GM12874 (cell line): ENCODE measurements around the gene DOCK1.

ENCODE experiments used
- TF ChIP-seq, protein P1 (sequence below): IDR thresholded peaks from 2 replicates; pipeline ENCODE4 v1.5.1; 2011; ENCODE audit warnings: low read depth, mild to moderate bottlenecking, control low read depth, low read length, moderate library complexity; ENCODE audit not compliant: insufficient read depth

The DOCK1 gene

GRCh38 chr10:127228195-127228787 lies 323.1 kb downstream of the DOCK1 start:
- TF ChIP-seq, protein P1, sequence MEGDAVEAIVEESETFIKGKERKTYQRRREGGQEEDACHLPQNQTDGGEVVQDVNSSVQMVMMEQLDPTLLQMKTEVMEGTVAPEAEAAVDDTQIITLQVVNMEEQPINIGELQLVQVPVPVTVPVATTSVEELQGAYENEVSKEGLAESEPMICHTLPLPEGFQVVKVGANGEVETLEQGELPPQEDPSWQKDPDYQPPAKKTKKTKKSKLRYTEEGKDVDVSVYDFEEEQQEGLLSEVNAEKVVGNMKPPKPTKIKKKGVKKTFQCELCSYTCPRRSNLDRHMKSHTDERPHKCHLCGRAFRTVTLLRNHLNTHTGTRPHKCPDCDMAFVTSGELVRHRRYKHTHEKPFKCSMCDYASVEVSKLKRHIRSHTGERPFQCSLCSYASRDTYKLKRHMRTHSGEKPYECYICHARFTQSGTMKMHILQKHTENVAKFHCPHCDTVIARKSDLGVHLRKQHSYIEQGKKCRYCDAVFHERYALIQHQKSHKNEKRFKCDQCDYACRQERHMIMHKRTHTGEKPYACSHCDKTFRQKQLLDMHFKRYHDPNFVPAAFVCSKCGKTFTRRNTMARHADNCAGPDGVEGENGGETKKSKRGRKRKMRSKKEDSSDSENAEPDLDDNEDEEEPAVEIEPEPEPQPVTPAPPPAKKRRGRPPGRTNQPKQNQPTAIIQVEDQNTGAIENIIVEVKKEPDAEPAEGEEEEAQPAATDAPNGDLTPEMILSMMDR, result no peak

- TF ChIP-seq, protein P1, result no peak
Measured at GRCh38 chr10:127234306-127234800, 329.1 kb downstream of the DOCK1 start.

GRCh38 chr10:127236266-127236665 lies 331.0 kb downstream of the DOCK1 start:
- TF ChIP-seq, protein P1, result no peak

DNA sequence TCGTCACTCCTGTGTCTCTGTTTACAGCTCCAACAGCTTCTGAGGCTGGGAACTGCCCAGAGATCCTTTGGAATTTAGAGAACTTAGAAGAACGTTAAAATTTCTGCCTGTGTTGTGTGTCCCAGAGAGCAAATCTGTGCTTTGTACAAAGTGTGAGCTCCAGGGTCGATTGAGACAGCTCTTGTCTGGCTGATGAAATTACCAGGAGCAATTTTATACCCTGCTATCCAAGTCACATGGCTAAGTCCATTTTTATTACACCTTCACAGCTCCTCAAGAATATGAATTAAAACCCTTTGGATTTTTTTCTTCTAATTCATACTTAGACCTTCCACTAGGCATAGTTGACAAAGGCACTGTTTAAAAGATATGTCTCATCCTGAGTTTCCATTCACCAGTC lies 337.7 kb downstream of the DOCK1 start:
- TF ChIP-seq, protein P1, result no peak

GRCh38 chr10:127243490-127244272 lies 338.5 kb downstream of the DOCK1 start:
- TF ChIP-seq, protein P1, result no peak

- TF ChIP-seq, protein P1, result no peak
Measured at GRCh38 chr10:127245456-127245855, 340.2 kb downstream of the DOCK1 start.

GRCh38 chr10:127250031-127250430 lies 344.8 kb downstream of the DOCK1 start:
- TF ChIP-seq, protein P1, result no peak
